GM23248 (cell line): Measurements from ENCODE around the gene LILRB2.

Source experiments
- EZH2 ChIP-seq: fragments of 200-600 bp; sonication (generic); IDR thresholded peaks from 2 replicates; pipeline ENCODE4 v1.6.1; 2018; ENCODE audit warnings: antibody characterized with exemption, mild to moderate bottlenecking; ENCODE audit not compliant: insufficient read depth, poor library complexity, severe bottlenecking
- EZH2phosphoT487 ChIP-seq: fragments of 200-600 bp; sonication (generic); IDR thresholded peaks from 2 replicates; pipeline ENCODE4 v1.6.1; 2018; ENCODE audit warnings: antibody characterized with exemption, moderate library complexity, mild to moderate bottlenecking, low read depth; ENCODE audit not compliant: insufficient read depth

GRCh38 chr19:54311486-54311885 lies 30.6 kb upstream of the LILRB2 start:
- no peak for TF ChIP-seq EZH2phosphoT487
- TF ChIP-seq EZH2, result no peak
